Posterior cingulate gyrus (tissue), 11 donors: ENCODE data around the gene ZSCAN20.

Experiments used
- DNase-seq, 10 donors: peaks; one replicate each; pipeline versions ENCODE4 v3.0.0 to v3.0.0-alpha.2; 2020 to 2021; ENCODE audit warnings: mixed read lengths in 3 of 10
- intact Hi-C: fragments of 100-400 bp; cut with DNase I; formaldehyde crosslinking; loops from one replicate; pipeline ENCODE4 v1.15.1; 2023

Gene ZSCAN20

DNA sequence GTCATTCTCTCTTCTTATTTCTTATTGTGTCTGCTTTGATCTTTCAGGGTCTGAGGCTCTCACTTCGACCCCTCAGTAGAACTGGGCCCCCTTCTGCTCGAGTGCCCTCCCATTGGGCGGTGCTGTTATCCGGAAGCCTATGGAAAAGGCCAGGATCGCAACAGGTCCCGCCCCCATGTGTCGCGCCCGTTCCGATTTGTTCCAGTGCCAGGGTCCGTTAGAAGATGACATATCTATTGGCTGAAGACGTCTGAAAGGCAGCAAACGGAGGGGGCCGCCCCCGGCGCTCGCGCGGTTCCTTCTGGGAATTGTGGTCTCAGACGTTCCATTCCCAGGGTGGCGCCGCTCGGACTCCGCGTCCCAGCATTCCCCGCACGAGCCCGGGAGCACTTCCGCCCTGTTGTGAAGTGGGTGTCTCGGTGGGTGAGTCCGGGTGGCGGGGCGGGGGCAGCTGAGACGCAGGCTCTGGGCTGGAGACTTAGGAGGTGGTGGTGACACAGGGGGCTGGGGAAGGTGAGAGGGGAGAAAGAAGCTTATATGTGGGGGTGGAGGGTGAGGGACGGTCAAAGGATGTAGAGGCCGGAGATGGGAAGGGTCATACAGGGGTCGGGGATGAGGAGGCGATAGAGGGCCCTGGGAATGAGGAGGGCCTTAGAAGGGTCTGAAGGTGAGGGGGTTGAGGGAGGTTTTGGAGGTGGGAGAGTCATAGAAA lies at the start of gene ZSCAN20:
Gene ZSCAN20, plus strand, starts transcription at position 377 of the 712 bp plus-strand sequence. CDS start 6,644 bp downstream, outside the sequence.
- peak; percentile 98 to 100 (median 99) for DNase-seq
- intact Hi-C loops, result loop anchor here (5.0 kb wide), 2 partner anchors 40 to 105 kb away; partner anchors contain the start of gene PHC2

DNA sequence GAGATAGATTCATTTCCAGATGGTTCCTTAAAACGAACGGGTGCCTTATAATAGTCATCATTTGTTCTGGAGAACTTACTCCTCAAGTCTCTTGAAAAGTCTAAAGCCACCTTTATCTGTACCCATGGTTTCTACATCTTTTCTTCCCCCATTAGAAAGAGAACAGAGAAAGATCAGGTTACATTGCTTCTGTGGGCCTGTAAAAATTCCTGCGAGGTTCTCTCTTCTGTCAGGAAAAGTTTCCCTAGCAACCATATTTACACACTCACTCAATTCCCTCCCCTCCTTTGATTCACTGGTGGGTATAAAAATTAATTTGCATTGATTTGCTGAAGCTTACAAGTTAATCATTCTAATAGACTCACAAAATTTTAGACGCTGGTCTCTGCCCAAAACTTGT lies 48.2 kb upstream of the ZSCAN20 start:
- no peak for DNase-seq

DNA sequence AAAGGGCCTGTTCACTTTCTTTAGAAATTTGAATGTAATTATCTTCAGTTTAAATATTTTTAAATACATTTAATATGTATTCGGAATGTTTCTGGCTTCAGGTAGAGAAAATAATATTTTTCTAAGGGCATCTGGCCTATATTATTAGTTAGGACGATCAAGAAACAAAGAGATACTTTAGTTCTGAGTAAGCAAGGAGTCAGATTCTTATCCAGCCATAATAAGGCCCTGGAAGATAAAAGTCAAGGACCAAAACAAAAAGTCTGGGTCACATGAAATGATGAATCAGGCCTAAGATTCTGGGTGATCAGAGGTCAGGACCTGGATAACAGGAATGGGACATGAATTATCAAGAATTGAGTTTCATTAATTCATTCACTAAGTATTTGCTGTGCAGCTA lies 47.8 kb upstream of the ZSCAN20 start:
- DNase-seq, result no peak
- intact Hi-C loops, result no loop called here

More for the DNA sequence above, 48.2 kb upstream of the ZSCAN20 start:
- intact Hi-C loops, result no loop called here

DNA sequence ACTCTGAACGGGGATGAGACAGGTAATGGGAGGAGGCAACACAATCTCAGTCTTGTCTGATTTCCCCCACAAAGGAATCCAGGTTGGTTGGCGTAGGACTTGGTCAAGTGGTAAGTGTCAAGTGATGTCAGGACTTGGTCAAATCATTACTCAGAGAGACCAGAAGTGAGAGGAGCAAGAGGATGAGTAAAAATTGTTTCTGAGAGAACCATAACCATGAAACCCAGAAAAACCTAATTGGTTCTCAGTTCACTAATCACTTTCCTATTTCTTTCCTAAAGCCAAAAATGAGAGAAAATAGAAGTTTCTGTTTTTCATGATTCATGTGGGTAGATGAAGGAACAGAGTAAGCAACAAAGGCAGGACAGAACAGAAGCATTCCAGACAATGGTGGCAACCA lies 46.5 kb upstream of the ZSCAN20 start:
- no peak for DNase-seq
- intact Hi-C loops, result no loop called here

DNA sequence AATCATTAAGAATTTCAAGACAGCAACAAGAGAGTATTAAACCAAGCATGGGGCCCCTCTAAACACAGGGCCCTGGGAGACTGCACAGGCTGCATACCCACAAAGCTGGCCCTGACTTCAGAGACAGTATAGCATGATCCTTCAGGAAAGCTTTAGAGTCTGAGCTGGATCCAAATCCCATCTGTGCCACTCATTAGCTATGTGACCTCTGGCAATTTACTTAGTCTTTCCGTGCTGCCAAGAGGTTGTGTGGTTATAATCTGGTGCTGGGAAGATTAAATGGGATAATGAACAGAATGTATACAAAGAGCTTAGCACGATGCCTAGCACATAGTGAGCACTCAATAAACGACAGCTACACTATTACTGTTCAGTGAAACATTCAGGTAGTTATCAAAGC lies 45.5 kb upstream of the ZSCAN20 start:
- DNase-seq, result no peak
- intact Hi-C loops, result no loop called here

DNA sequence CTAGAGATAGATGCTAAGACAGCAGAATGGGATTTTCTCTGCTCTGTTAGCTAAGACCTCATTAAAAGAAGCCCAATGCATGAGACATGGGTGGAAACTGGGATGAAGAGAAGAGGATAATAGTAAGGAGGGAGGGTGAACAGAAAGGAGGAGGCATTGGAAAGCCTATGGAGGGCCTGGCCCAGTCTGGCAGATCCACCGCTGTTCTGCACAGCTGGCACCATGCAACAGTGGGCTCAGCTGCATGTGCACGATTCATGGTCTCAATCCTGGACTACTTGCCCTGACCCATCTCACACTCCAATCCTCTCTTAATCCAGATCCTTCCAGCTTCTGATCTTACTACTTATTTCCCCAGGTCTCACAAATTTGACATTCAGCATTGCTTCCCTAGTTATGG lies 43.8 kb upstream of the ZSCAN20 start:
- intact Hi-C loops, result no loop called here
- peak in 1 of 10 donors; percentile 70 for DNase-seq

DNA sequence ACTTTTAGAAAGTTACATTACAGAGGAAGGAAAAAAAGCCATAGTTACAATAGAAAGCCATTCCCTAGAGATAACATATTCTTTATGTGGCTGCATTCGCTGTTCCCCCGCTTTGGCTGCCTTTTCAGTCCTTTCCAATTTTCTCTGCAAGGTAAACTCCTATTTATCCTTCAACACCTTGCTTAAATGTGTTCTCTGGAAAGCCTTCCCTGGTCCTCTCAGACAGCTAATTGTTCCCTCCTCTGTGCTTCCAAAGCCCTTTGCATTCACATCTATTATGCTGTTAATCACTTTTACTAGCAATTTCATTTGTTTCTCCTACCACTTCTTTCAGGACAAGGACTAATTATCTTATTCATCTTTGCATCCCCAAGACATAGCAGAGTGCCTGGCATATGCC lies 43.1 kb upstream of the ZSCAN20 start:
- intact Hi-C loops, result no loop called here
- DNase-seq, result no peak

DNA sequence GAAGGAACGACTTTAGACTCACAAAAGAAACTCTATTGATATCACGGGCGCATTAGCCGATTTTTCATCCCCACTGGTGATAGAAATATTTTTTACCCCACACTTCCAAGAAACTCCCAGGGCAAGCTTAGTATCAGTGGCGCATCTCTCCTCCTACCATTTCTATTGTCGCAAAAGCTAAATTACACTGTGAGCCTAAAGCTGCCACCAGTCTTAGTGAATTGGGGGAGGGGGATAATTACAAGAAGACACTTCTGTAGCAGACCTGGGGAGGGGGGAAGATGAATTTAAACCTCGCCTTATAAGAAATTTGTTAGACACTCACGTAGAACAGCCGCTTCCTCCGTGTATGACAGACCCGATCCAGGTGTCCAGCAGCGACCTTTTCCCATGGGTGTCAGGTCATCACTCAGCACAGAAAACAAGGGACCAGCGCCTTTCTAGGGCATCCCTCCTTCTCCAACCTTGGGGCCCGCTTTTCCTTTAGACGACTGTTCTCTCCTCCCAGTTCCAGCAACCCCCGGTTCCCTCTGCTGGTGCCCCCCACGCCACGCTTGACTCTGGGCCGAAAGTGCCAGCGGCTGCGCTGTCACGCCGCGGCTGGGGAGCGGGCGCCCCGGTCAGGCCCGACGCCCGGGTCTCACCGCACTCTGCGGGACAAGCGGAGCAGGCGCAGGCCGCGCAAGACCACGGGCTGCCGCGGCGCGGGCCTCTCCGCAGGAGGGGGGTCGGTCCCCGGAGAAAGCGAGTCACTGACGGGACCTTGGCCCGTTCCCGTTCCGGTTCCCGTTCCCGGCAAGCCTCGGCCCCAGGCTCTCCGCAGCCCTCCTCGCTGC lies 42.4 kb upstream of the ZSCAN20 start:
- intact Hi-C loops, result loop anchor here (5.0 kb wide), 2 partner anchors 42 to 63 kb away; partner anchors contain the start of gene ZSCAN20
- peak in 7 of 10 donors; percentile 30 to 92 (median 51) for DNase-seq

DNA sequence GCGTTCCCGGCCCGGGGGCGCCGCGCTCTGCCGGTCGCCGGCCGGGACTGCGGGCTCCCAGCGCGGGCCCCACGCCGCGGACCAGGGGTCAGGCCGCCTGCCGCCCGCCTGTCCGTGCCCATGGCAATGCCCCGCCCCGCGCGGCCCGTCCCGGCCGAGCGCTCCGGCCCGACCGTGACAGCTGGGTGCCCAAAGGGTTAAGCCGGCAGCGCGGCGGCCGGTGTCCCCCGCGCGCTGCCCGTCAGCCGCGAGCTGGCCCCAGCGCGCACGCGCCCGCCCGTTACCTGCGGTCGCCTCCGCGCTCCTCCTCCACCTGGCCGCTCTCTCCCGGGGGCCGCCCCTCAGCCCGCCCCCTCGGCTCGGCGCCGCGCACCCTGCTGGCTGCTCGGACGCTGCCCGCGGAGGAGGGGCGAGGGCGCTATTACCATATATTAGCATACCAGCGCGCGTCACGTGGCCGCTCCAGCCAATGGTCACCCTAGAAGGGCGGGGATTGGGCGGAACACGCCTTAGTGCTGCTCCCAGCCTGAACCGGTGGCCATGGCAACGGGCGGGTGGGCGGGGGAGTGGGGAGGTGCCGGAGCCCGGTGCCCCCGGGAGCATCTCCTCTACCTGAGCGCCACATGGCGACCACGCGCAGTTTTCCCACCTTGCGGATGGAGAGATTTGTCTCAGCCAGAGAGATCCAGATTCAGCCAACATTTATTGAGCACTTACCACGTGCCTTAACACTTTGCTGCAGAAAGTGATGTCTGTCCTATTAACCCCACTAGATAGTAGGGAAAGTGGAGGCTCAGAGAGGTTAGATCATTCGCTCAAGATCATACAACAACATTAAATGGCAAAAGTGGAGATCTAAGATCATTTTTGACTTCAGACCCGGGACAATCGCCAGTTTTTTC lies 41.5 kb upstream of the ZSCAN20 start, which contains the start of gene PHC2:
Gene PHC2, minus strand, starts transcription at position 404 of the 902 bp plus-strand sequence. CDS start 55,556 bp downstream, outside the sequence.
- DNase-seq, result peak; percentile 98 to 100 (median 100)
- intact Hi-C loops, result loop anchor here (5.0 kb wide), 2 partner anchors 41 to 64 kb away; partner anchors contain the start of gene ZSCAN20

DNA sequence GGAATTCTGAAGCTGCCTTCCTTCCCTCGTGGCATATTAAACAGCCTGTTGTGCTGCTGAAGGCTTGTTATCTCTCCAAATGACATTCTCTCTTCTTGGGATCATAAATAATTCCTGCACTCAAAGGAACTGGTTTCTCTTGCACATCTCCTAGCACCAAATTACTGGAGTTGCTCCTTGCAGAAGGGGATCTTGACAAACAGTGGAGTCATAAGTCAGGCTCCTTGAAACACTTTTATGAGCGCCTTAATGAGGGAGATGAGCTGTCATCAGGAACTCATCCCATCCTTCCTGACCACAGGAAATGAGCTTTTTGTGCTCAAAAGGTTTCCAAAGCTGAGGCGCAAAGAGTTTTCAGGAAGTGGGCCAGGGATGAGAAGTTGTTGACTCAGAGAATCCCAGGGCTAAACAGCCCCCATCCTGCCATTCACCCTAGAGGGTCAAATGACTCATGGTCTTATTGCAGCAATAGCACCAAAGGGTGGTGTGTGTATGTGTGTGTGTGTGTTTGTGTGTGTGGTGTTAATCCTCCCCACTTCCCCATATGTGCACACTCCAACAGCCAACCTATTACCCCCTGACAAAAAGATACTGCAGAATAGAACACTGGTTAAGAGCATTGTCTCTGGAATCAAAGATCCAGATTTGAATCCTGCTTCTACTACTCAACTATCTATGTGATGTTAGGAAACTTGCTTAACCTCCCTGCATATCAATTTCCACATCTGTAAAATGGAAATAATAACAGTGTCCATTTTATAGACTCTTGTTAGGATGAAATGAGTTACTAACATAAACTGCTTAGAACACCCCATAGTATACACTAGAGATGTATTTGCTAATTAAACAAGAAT lies 38.7 kb upstream of the ZSCAN20 start:
- intact Hi-C loops, result loop anchor here (5.0 kb wide), 2 partner anchors 39 to 66 kb away; partner anchors contain the start of gene ZSCAN20

DNA sequence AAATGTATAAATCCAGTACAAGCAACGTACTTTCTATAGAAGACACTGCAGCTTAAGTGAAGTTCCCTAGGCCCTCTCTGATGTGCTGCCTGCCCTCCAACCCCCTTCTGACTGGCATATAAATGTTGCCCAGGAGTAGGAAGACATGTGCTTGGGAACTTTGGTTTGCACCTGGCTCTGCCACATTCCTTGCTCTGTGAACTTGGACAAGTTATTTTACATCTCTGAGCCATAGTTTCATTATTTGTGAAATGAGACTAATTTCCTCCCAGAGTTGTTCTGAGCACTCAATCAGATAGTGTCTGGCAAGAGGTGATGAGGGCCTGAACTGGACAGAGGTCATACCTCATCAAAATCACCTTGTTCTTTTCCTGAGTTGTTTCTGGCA lies 38.1 kb upstream of the ZSCAN20 start:
- intact Hi-C loops, result loop anchor here (5.0 kb wide), 2 partner anchors 38 to 67 kb away; partner anchors contain the start of gene ZSCAN20
- DNase-seq, result no peak

More for the DNA sequence above, 38.7 kb upstream of the ZSCAN20 start:
- no peak for DNase-seq

DNA sequence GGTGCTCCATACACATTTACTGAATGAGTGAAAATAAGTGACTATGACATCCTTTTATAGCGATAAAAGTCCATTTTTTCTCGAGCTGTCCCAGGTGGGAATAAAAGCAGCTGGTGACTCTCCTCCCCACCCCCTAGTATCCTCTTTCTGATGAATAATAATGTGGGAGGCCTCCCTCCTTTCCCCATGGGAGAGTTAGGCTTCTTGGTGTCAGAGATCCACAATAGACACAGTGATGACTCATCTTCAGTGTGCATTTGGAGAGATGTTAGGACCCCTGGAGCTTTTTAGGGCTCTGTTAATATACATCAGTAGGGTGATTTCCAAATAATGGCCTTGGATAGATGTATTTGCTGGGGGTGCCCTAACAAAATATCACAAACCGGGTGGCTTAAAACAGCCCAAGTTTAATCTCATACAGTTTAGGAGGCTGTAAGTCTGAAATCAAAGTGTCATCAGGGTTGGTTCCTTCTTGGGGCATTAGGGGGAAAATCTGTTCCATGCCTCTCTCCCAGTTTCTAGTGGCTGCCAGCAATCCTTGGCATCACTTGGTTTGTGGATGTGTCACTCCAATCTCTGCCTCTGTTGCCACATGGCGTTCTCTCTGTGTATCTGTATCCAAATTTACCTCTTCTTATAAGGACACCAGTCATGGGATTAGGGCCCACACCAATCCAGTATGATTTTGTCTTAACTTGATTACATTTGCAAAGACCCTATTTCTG lies 37.2 kb upstream of the ZSCAN20 start:
- DNase-seq, result no peak
- intact Hi-C loops, result no loop called here

DNA sequence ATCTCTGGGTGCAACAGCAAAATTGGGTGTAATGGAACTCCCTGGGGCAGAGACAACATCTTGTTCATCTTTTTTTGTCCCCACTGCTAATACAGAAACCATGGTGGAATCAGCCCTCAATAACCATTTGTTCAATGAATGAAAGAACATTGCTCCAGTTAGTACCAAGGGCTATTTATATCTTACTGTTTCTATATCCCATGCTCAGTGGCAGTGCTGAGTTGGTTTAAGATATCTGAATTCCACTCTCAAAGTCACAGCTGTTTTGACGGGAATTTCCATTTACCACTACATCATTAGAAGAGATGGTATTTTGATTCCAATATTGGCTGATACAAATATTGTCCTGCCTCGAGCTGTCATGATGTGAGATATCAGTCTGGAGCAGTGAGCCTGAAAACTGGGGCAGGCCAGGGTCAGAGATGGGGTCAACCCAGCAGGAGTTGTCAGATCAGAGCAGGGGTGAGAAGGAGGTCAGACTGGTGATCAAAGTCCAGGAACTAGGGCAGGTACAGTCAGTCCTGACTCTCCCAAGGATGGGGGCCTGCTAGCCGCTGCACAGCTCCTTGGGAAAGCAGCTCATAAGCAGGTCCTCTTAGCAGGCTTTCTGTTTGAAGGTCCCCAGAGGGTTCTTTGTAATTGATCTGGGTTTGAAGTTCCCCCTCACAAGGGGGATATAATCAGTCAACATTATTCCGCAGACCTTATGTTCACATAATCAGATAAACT lies 35.7 kb upstream of the ZSCAN20 start:
- intact Hi-C loops, result no loop called here
- DNase-seq, result peak in 1 of 10 donors; percentile 76

DNA sequence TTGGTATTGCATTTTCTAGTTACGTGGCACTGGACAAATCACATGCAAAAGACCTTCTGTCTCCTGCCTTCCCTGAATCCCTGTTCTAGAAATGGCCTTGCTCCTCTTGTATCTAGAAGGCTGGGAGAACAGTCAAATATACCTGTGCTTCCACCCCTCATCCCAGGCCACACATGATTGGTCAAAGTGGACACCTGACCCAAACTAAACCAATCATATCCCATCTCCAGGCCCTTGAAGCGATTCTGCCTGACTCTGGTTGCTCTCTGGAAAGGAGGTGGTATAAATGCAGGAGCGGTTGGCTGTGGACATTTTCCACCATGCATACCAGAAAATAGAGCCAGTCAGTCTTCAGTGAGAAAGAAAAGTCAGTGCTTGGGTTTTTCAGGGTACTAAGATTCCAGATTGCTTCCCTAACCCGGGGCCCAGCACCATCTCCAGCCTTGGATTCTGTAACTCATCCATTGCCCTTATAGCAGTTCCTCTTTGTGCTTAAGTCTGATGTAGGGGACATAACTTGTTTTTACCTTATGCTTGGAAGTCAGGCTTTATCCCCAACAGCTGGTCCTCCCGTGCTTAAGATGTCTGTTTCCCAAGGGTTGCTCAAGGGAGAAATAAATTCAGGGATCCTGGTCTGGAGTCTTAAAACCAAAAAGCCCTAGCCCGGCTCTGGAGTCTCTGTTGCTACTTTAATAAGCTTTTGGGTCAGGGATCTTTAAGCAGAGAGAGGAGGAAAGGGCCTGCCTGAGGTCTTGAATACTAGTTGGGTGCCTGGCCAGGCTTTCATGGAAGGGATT lies 33.9 kb upstream of the ZSCAN20 start:
- intact Hi-C loops, result no loop called here
- DNase-seq, result no peak

DNA sequence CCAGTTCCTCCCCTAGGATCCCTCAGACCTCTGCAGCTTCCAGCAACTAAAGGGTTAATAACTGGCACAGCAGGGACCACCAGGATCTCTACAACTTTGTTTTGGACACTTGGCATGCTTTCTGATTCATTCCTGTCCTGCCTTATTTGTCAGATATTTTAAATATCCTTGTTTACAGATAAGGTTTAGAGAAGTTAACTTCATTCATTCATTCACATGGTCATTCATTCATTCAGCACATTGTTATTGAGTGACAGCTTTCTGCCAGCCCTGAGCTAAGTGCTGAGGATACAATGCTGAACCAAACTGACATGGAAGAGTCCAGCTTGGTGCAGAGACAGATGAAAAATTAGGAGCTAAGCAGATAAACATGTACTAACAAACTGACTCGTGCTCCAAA lies 32.8 kb upstream of the ZSCAN20 start:
- intact Hi-C loops, result no loop called here
- DNase-seq, result no peak

DNA sequence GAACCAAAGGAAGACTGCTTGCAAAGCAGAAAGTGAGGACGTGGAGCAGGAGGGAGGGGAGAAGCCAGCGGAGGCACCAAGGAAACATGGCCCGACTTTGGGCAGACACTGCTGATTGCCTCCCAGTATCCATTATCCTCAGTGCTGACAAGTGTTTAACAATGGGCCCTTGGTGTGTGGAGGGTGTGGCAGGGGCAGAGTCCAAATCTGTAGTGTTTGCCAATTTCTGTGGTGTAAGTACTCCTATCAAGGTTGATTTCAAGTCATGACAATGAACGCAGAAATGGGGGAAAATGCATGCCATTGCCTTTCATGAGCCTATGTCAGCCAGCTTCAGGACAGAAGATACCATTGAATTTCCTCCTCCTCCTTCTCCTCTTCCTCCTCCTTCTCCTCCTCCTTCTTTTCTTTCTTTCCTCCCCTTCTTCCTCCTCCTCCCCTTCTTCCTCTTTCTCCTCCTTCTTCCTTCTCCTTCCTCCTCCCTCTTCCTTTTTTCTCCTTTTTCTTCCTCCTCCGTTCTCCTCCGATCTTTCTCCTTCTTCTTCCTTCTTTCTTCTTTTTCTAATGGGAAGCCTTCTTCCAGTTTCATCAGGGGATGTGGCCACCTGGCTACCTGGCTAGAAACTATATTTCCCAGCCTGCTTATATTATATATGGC lies 31.2 kb upstream of the ZSCAN20 start:
- DNase-seq, result no peak
- intact Hi-C loops, result no loop called here

DNA sequence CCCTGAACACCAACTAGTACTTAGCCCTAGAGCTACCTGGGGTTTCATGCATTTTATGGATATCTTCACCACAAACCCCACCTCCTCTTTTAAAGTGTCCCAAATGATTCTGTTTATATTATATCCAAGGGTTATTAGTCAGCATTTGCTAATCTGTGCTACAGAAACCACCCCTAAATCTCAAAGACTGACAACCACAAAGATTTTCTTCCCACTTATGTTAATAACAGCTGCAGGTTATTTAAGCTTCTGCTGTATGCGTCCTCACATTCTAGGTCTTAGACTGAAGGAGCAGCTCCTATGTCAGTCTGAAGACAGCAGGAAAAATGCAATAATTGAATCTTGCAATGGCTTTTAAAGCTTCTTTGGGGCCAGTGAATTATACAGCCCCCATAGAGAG lies 30.3 kb upstream of the ZSCAN20 start:
- intact Hi-C loops, result no loop called here
- DNase-seq, result no peak
